Measurements from ENCODE around the gene RGL2. TPM values are rescaled to one million over a fixed set of nuclear protein-coding genes. Genes with fewer than 3 reads are reported as not detected.
A peak's percentile ranks its signal among the peaks of the same experiment; 100 is the strongest.

RGL2 gene
- total RNA-seq, 1 donor from 2014 or later = 28.4 TPM

DNA sequence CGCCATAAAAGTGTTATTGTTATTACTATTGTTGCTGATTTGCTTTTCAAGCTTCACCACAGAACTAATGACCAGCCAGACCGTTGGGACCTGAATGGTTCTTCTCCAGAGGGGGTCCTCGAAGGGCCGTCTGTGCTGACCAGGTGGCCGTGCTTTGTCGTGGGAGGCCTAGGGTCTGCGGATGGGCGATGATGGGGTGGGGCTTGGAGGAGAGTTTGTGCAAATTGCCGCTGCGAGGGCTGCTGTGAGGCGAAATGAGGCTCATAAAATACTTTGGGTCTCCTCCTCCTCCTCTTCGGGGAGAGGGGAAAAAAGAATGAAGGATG lies 24.8 kb upstream of the RGL2 start:
- peak overlapping the region; percentile 93 for H3K4me3 Mint-ChIP-seq
- peaks cover 39% of the 10 kb centered on the region for H3K4me1 Mint-ChIP-seq
- DNase-seq = no peak
- intact Hi-C loops (cut with micrococcal nuclease) = loop anchor here (1.0 kb wide), 6 partner anchors 9 to 68 kb away; partner anchors contain the start of genes KIFC1, PFDN6, TAPBP and VPS52
- H3K27ac Mint-ChIP-seq = peak overlapping the region; percentile 94
- no peaks in the 10 kb centered on the region for H3K9me3 Mint-ChIP-seq
- peaks cover 37% of the 10 kb centered on the region for H3K36me3 Mint-ChIP-seq (ENCODE audit: low read depth)
- H3K27me3 Mint-ChIP-seq = no peaks in the 10 kb centered on the region

DNA sequence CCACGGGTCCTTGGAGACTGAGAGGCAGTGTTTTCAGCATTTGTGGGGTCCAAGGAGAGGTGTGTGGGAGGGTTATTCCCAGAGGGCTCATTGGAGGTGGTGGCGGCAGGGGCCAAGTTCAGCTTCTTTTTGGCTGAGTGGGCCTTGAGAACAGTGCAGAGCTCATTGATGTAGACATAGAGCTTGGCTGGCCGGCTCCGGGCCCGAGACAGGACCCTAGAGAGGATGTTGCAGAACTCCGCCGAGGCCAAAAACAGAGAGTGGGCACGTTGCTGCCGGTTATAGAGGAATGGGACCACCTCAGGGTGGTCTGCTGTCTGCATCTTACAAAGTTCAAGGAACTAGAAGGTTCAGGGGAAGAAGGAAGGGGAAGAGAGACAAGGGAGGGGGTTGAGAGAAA lies 22.5 kb upstream of the RGL2 start:
- H3K4me3 Mint-ChIP-seq = peak overlapping the region; percentile 93
- no peaks in the 10 kb centered on the region for H3K27me3 Mint-ChIP-seq
- H3K9me3 Mint-ChIP-seq = no peaks in the 10 kb centered on the region
- intact Hi-C loops (cut with micrococcal nuclease) = no loop called here
- no peak for DNase-seq
- peaks cover 56% of the 10 kb centered on the region for H3K4me1 Mint-ChIP-seq
- peaks cover 44% of the 10 kb centered on the region for H3K36me3 Mint-ChIP-seq (ENCODE audit: low read depth)
- peak overlapping the region; percentile 77 for H3K27ac Mint-ChIP-seq

DNA sequence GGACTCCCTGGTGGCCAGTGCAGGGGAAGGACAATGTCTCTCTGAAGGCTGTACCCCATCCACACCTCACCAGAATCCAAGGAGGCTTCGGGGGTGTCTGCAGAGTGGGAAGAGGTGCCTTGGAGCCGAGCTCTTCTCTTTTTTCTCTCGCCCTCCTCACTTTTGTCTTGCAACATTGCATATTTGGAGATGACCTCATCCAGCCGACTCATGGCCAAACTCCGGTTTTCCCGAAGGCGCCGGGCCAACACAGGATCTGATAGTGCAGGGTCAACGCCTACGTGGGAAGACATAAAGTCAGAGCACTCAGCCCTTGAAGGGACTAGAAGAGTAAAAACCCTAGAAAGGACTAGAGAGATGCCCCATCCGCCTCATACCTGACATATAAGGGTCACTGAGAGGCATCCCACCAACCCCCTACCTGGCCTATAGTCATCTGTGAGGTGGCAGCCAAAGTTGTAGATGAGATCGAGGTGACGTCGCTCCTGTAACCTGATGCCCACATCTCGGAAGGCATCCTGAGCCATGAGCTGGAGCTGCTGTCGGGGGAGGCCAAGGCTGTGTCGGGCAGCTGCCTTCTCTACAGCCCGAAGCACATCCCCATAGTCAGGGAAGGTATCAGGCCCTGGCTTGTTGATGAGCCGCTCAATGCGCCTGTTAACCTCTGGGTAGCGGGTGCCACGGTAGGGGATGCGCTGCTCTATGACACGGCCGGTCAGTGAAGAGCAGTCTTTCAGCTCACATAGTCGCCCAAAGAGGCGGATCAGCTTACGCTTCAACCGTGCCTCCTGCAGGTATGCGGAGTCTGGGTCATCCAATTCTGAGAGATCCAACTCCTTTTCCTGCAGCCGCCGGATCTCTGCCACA lies 21.8 kb upstream of the RGL2 start:
- Mint-ChIP-seq H3K9me3 (no peaks in the 10 kb centered on the region), H3K27me3 (no peaks in the 10 kb centered on the region), H3K36me3 (ENCODE audit: low read depth) (peaks cover 44% of the 10 kb centered on the region), H3K4me1 (peaks cover 59% of the 10 kb centered on the region), H3K27ac (peak overlapping the region; percentile 77), H3K4me3 (peak overlapping the region; percentile 93)
- DNase-seq = no peak
- intact Hi-C loops (cut with micrococcal nuclease) = no loop called here

GRCh38 chr6:33319939-33320314 lies 21.2 kb upstream of the RGL2 start:
- intact Hi-C loops (cut with micrococcal nuclease) = loop anchor here (10.0 kb wide), 2 partner anchors 255 to 1585 kb away; partner anchors contain the start of gene CLIC1
- Mint-ChIP-seq H3K36me3 (ENCODE audit: low read depth) (peaks cover 44% of the 10 kb centered on the region), H3K4me1 (peaks cover 59% of the 10 kb centered on the region), H3K4me3 (peak overlapping the region; percentile 93), H3K9me3 (no peaks in the 10 kb centered on the region), H3K27ac (no peak overlapping the region), H3K27me3 (no peaks in the 10 kb centered on the region)
- DNase-seq = no peak

GRCh38 chr6:33318426-33319073 lies 19.8 kb upstream of the RGL2 start:
- no peak for DNase-seq
- Mint-ChIP-seq H3K27ac (peak overlapping the region; percentile 96), H3K27me3 (no peaks in the 10 kb centered on the region), H3K9me3 (no peaks in the 10 kb centered on the region), H3K36me3 (ENCODE audit: low read depth) (peaks cover 50% of the 10 kb centered on the region), H3K4me3 (peak overlapping the region; percentile 96), H3K4me1 (peaks cover 56% of the 10 kb centered on the region)
- intact Hi-C loops (cut with micrococcal nuclease) = loop anchor here (10.0 kb wide), 2 partner anchors 256 to 1584 kb away; partner anchors contain the start of gene CLIC1

DNA sequence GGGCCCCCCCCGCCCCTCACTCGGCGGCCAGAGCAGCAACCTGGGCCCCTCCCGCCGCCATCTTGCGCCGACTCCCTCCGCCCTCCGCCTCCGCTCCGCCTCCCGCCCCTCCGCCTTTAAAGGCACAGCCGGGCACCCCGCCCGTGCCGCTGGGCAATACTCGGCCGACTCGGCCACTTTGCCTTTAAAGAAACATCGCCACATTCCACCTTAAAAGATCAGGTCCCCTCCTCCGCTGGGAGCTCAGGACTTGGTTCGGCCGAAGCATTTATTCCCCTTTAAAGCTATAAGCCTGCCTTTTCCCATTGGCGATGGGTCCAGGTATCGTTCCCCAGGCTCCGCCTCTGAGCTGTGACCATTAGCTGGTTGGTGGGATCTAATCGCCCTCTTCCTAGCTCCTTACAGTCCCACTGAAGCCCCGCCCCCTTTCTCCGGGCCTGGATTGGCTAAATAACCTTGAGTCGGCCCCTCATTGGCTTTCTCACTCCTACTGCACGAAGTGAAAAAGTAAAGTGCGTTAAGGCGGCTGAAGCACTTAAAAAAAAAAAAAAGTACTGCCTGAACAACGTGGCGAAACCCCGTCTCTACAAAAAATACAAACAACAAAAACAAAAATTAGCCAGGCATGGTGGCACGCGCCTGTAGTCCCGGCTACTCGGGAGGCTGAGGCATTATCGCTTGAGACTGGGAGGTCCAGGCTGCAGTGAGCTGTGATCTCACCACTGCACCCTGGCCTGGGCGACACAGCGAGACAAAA lies 19.1 kb upstream of the RGL2 start, which contains the start of gene ZBTB22:
ZBTB22 (minus strand) TSS at position 76 of the 757 bp plus-strand sequence. CDS start 828 bp downstream, outside the sequence.
- Mint-ChIP-seq H3K9me3 (no peaks in the 10 kb centered on the region), H3K27ac (peak within 1 kb of the TSS; percentile 96), H3K4me1 (peaks cover 53% of the 10 kb centered on the region), H3K36me3 (ENCODE audit: low read depth) (peaks cover 56% of the 10 kb centered on the region), H3K4me3 (peak within 1 kb of the TSS; percentile 96), H3K27me3 (no peaks in the 10 kb centered on the region)
- intact Hi-C loops (cut with micrococcal nuclease) = loop anchor here (1.0 to 10.0 kb wide), 3 partner anchors 100 to 1583 kb away; partner anchors contain the start of genes CLIC1 and CUTA
- DNase-seq = peak; percentile 98

DNA sequence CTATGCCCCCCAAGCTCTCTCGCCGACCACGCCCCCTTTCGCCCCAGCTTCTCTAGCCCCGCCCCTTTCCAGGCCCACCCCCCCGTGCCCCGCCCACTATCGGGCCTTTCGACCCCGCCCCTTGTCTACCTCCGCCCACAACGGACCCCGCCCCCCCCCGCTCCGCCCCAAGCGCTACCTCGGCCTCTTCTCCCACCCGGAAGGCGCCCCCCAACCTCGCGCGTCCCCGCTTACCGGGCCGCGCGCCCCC lies 18.6 kb upstream of the RGL2 start:
- intact Hi-C loops (cut with micrococcal nuclease) = loop anchor here (1.0 to 10.0 kb wide), 3 partner anchors 101 to 1583 kb away; partner anchors contain the start of genes CLIC1 and CUTA
- Mint-ChIP-seq H3K27me3 (no peaks in the 10 kb centered on the region), H3K4me3 (peak overlapping the region; percentile 96), H3K27ac (peak overlapping the region; percentile 70), H3K9me3 (no peaks in the 10 kb centered on the region), H3K36me3 (ENCODE audit: low read depth) (peaks cover 56% of the 10 kb centered on the region), H3K4me1 (peaks cover 54% of the 10 kb centered on the region)
- DNase-seq = no peak

GRCh38 chr6:33316603-33317418 lies 18.1 kb upstream of the RGL2 start:
- no peaks in the 10 kb centered on the region for H3K9me3 Mint-ChIP-seq
- peak overlapping the region; percentile 80 for H3K4me3 Mint-ChIP-seq
- no peaks in the 10 kb centered on the region for H3K27me3 Mint-ChIP-seq
- H3K4me1 Mint-ChIP-seq = peaks cover 56% of the 10 kb centered on the region
- peak overlapping the region; percentile 70 for H3K27ac Mint-ChIP-seq
- intact Hi-C loops (cut with micrococcal nuclease) = loop anchor here (1.0 to 10.0 kb wide), 3 partner anchors 101 to 1582 kb away; partner anchors contain the start of genes CLIC1 and CUTA
- peak; percentile 67 for DNase-seq
- H3K36me3 Mint-ChIP-seq (ENCODE audit: low read depth) = peaks cover 58% of the 10 kb centered on the region

GRCh38 chr6:33315793-33316602 lies 17.3 kb upstream of the RGL2 start:
- intact Hi-C loops (cut with micrococcal nuclease) = loop anchor here (2.0 to 10.0 kb wide), 3 partner anchors 111 to 1581 kb away; partner anchors contain the start of genes CLIC1 and HSD17B8
- Mint-ChIP-seq H3K27me3 (no peaks in the 10 kb centered on the region), H3K36me3 (ENCODE audit: low read depth) (peaks cover 58% of the 10 kb centered on the region), H3K9me3 (no peaks in the 10 kb centered on the region), H3K27ac (peak overlapping the region; percentile 98), H3K4me3 (peak overlapping the region; percentile 98), H3K4me1 (peaks cover 56% of the 10 kb centered on the region)
- peak; percentile 64 for DNase-seq

DNA sequence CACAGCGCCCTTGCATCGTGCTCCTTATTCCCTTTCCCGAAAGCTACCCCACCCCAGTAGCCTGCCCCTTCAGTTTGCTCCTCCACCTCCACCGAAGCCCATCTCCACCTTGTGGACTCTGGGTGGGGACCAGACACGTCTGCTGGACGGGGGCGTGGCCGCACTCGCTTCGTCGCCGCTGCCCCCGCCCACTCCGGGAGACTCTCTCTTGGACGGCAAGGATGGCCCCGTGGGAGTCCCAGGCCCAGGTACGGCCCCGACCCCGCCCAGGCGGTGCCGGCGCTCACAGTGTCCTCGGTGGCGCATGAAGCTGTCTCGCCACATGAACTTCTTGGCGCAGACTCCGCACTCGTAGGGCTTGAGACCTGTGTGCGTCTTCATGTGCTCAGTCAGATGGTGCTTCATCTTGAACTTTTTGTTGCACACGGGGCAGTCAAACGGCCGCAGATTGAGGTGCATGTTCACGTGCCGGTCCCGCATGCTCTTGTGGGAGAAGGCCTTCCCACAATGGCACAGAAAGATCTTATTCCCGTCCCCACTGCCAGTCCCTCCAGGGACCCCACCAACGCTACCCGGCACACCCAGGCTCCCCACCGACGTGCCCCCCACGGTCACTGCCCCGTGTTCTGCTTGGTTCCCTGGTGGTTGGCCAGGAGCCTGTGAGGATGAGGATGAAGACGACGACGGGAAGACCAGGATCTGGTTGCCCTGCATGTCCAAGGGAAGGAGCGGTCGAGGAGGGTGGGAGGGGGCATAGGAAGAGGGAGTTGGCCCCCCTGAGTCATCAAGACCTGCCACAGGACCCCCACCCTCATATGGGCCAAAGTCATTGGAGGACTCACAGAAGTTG lies 16.4 kb upstream of the RGL2 start:
- no peaks in the 10 kb centered on the region for H3K9me3 Mint-ChIP-seq
- H3K27ac Mint-ChIP-seq = peak overlapping the region; percentile 98
- peak; percentile 71 for DNase-seq
- no peaks in the 10 kb centered on the region for H3K27me3 Mint-ChIP-seq
- peaks cover 56% of the 10 kb centered on the region for H3K36me3 Mint-ChIP-seq (ENCODE audit: low read depth)
- peaks cover 54% of the 10 kb centered on the region for H3K4me1 Mint-ChIP-seq
- intact Hi-C loops (cut with micrococcal nuclease) = loop anchor here (1.0 to 10.0 kb wide), 9 partner anchors 8 to 1580 kb away; partner anchors contain the start of genes CLIC1, HSD17B8, KIFC1 and PFDN6
- H3K4me3 Mint-ChIP-seq = peak overlapping the region; percentile 98

DNA sequence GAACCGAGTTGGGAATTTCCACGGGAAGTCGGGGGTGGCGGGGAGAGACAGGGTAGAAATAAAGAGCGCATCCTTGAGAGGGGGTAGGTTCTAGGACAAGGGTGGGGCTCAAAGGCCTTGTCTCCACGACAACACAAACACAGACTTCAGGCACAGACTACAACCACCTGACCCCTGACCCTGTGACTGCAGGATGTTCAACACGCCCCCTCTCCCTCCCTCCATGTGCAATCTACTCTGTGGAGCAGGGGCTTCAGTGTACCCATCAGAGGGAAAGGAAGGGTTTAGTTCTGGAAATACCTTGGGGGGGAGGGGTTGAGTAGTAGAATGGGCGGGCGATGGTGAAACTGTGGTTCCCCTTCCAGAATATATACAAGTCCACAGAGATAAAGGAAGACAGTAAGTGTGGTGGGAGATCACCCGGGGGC lies 15.8 kb upstream of the RGL2 start:
- intact Hi-C loops (cut with micrococcal nuclease) = loop anchor here (1.0 to 10.0 kb wide), 9 partner anchors 9 to 1580 kb away; partner anchors contain the start of genes CLIC1, HSD17B8, KIFC1 and PFDN6
- Mint-ChIP-seq H3K36me3 (ENCODE audit: low read depth) (peaks cover 51% of the 10 kb centered on the region), H3K4me1 (peaks cover 49% of the 10 kb centered on the region), H3K4me3 (peak overlapping the region; percentile 98), H3K27ac (peak overlapping the region; percentile 98), H3K9me3 (no peaks in the 10 kb centered on the region), H3K27me3 (no peaks in the 10 kb centered on the region)
- DNase-seq = peak; percentile 92

Data from activated CD4-positive, alpha-beta T cell treated with anti-CD3 and anti-CD28 coated beads, Interleukin-2, amount 10 ng/mL, durations not matched to agents 24 days and 14 days (primary cell).